Neural cell (in vitro differentiated cells): Measurements from ENCODE around the gene AGO4. TPM values are rescaled to one million over a fixed set of nuclear protein-coding genes. Genes with fewer than 3 reads are reported as not detected.

Source experiments
- H2AFZ ChIP-seq: fragments of 200-600, 300-800 bp; sonication (generic), shearing (Covaris generic); 2 replicates; pipeline ENCODE4 v1.6.0; 2014; ENCODE audit warnings: low read depth, mild to moderate bottlenecking, antibody characterized with exemption, low read length, moderate library complexity
- H3F3A ChIP-seq: fragments of 200-600 bp; shearing (Covaris generic); 2 replicates; pipeline ENCODE4 v1.6.1; 2016; ENCODE audit warnings: mild to moderate bottlenecking, moderate library complexity, mixed read lengths, antibody characterized with exemption, low read length; ENCODE audit not compliant: insufficient read depth, poor library complexity, severe bottlenecking
- H3K27ac ChIP-seq: fragments of 200-600, 300-800 bp; sonication (generic), shearing (Covaris generic); 2 replicates; pipeline ENCODE4 v1.5.1; 2014; ENCODE audit warnings: mild to moderate bottlenecking, low read length, moderate library complexity
- H3K27me3 ChIP-seq: fragments of 300-800, 200-600 bp; sonication (generic), shearing (Covaris generic); 2 replicates; pipeline ENCODE4 v1.6.0; 2014; ENCODE audit warnings: mild to moderate bottlenecking, low read depth, low read length, moderate library complexity; ENCODE audit not compliant: insufficient read depth
- H3K36me3 ChIP-seq: fragments of 300-800, 200-600 bp; sonication (generic), shearing (Covaris generic); 2 replicates; pipeline ENCODE4 v1.5.1; 2014; ENCODE audit warnings: mild to moderate bottlenecking, antibody characterized with exemption, low read length, moderate library complexity; ENCODE audit not compliant: insufficient read depth
- H3K4me2 ChIP-seq: fragments of 300-800, 200-600 bp; sonication (generic), shearing (Covaris generic); 2 replicates; pipeline ENCODE4 v1.6.0; 2014; ENCODE audit warnings: mild to moderate bottlenecking, low read length
- H3K4me3 ChIP-seq: fragments of 300-800, 200-600 bp; sonication (generic), shearing (Covaris generic); 2 replicates; pipeline ENCODE4 v1.5.1; 2014; ENCODE audit warnings: mild to moderate bottlenecking, low read length, moderate library complexity
- H3K79me2 ChIP-seq: fragments of 200-600 bp; shearing (Covaris generic); replicated peaks from 2 replicates; pipeline ENCODE4 v1.6.0; 2014; ENCODE audit warnings: mild to moderate bottlenecking, low read length, moderate library complexity; ENCODE audit not compliant: insufficient read depth
- H3K9ac ChIP-seq: fragments of 300-800, 200-600 bp; sonication (generic), shearing (Covaris generic); 2 replicates; pipeline ENCODE4 v1.6.1; 2016; ENCODE audit warnings: mild to moderate bottlenecking, low read length, mixed read lengths
- H3K9me2 ChIP-seq: fragments of 200-600 bp; shearing (Covaris generic); 2 replicates; pipeline ENCODE4 v1.6.1; 2016; ENCODE audit warnings: mild to moderate bottlenecking, low read length, mixed read lengths; ENCODE audit not compliant: insufficient read depth
- H3K9me3 ChIP-seq: fragments of 200-600, 300-800 bp; sonication (generic), shearing (Covaris generic); 2 replicates; pipeline ENCODE4 v1.6.1; 2016; ENCODE audit warnings: mild to moderate bottlenecking, mixed run types, low read length, moderate library complexity, mixed read lengths
- H4K20me1 ChIP-seq: fragments of 200-600 bp; shearing (Covaris generic); 2 replicates; pipeline ENCODE4 v1.6.1; 2016; ENCODE audit warnings: mild to moderate bottlenecking, mixed run types; ENCODE audit not compliant: insufficient read depth
- CTCF ChIP-seq: fragments of 450-650 bp; IDR thresholded peaks from 2 replicates; pipeline ENCODE4 v1.5.1; 2014; ENCODE audit warnings: antibody characterized with exemption, mild to moderate bottlenecking, moderate library complexity; ENCODE audit not compliant: poor library complexity, severe bottlenecking
- EP300 ChIP-seq: fragments of 450-650 bp; conservative IDR thresholded peaks from 2 replicates; pipeline ENCODE4 v1.6.1; 2014; ENCODE audit warnings: antibody characterized with exemption, mild to moderate bottlenecking, moderate library complexity; ENCODE audit not compliant: poor library complexity, severe bottlenecking
- EZH2 ChIP-seq: fragments of 200-600, 300-800 bp; shearing (Covaris generic), sonication (generic); IDR thresholded peaks from 2 replicates; pipeline ENCODE4 v1.6.1; 2014; ENCODE audit warnings: antibody characterized with exemption, low read length, borderline replicate concordance, mild to moderate bottlenecking; ENCODE audit not compliant: insufficient read depth, poor library complexity, severe bottlenecking
- MXI1 ChIP-seq: fragments of 450-650 bp; conservative IDR thresholded peaks from 2 replicates; pipeline ENCODE4 v1.6.1; 2014; ENCODE audit warnings: antibody characterized with exemption, mild to moderate bottlenecking; ENCODE audit not compliant: poor library complexity, severe bottlenecking
- POLR2AphosphoS5 ChIP-seq: IDR thresholded peaks from 2 replicates; pipeline ENCODE4 v1.6.1; 2012
- RAD21 ChIP-seq: fragments of 450-650 bp; conservative IDR thresholded peaks from 2 replicates; pipeline ENCODE4 v1.6.1; 2014; ENCODE audit warnings: antibody characterized with exemption, mild to moderate bottlenecking, moderate library complexity
- SMC3 ChIP-seq: fragments of 450-650 bp; conservative IDR thresholded peaks from 2 replicates; pipeline ENCODE4 v1.6.1; 2014; ENCODE audit warnings: antibody characterized with exemption, mild to moderate bottlenecking, moderate library complexity; ENCODE audit not compliant: poor library complexity
- TAF1 ChIP-seq: IDR thresholded peaks from 2 replicates; pipeline ENCODE4 v1.6.1; 2012; ENCODE audit warnings: low read depth
- polyA plus RNA-seq: library from polyadenylated mRNA; depleted of rRNA; stranded (reverse); fragments of >200 nt; gene quantifications from 2 replicates; pipeline ENCODE4 v1.2.3, GENCODE V29; 2014
- TF ChIP-seq, protein P1 (sequence below): IDR thresholded peaks from 2 replicates; pipeline ENCODE4 v1.6.1; 2012; ENCODE audit warnings: borderline replicate concordance

Gene AGO4
- polyA plus RNA-seq, 1 donor from 2014 or later, result 51.9 TPM

- Histone ChIP-seq H3K9me2 (no peaks in the 10 kb centered on the region), H3K4me3 (no peak overlapping the region), H3K36me3 (peaks cover 7% of the 10 kb centered on the region), H3K9ac (no peak overlapping the region), H3K27me3 (no peaks in the 10 kb centered on the region), H3K4me2 (no peak overlapping the region), H3F3A (no peaks in the 10 kb centered on the region), H2AFZ (no peak overlapping the region), H3K9me3 (no peaks in the 10 kb centered on the region), H3K79me2 (no peaks in the 10 kb centered on the region), H3K27ac (no peak overlapping the region), H4K20me1 (no peaks in the 10 kb centered on the region)
- TF ChIP-seq EZH2, result no peak
- no peak for TF ChIP-seq EP300
- TF ChIP-seq POLR2AphosphoS5, result no peak
- no peak for TF ChIP-seq CTCF
- no peak for TF ChIP-seq TAF1
- no peak for TF ChIP-seq SMC3
- TF ChIP-seq, protein P1, sequence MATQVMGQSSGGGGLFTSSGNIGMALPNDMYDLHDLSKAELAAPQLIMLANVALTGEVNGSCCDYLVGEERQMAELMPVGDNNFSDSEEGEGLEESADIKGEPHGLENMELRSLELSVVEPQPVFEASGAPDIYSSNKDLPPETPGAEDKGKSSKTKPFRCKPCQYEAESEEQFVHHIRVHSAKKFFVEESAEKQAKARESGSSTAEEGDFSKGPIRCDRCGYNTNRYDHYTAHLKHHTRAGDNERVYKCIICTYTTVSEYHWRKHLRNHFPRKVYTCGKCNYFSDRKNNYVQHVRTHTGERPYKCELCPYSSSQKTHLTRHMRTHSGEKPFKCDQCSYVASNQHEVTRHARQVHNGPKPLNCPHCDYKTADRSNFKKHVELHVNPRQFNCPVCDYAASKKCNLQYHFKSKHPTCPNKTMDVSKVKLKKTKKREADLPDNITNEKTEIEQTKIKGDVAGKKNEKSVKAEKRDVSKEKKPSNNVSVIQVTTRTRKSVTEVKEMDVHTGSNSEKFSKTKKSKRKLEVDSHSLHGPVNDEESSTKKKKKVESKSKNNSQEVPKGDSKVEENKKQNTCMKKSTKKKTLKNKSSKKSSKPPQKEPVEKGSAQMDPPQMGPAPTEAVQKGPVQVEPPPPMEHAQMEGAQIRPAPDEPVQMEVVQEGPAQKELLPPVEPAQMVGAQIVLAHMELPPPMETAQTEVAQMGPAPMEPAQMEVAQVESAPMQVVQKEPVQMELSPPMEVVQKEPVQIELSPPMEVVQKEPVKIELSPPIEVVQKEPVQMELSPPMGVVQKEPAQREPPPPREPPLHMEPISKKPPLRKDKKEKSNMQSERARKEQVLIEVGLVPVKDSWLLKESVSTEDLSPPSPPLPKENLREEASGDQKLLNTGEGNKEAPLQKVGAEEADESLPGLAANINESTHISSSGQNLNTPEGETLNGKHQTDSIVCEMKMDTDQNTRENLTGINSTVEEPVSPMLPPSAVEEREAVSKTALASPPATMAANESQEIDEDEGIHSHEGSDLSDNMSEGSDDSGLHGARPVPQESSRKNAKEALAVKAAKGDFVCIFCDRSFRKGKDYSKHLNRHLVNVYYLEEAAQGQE, result no peak
- TF ChIP-seq RAD21, result no peak
These were observed 43.5 kb downstream of the AGO4 start for GRCh38 chr1:35851132-35851869.

DNA sequence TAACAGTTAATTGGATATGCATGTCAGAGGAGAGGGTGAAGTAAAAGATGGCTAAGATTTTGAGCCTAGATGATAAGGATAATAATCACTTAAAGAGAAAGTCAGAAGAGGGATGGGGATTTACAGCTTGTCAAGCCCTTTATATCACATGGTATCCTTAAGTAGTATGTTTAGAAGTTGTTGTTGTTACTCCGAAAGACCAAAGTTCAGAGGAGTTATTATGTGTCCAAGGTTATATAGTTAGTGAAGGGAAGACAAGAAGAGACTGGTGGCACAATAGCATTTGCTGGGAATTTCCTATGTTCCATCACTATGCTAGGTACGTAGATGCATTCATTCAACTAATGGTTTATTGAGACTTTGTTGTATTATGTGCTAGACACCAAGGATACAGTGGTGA lies 44.4 kb downstream of the AGO4 start:
- Histone ChIP-seq H2AFZ (no peak overlapping the region), H4K20me1 (no peaks in the 10 kb centered on the region), H3K9me2 (no peaks in the 10 kb centered on the region), H3K79me2 (no peaks in the 10 kb centered on the region), H3K4me2 (no peak overlapping the region), H3K27me3 (no peaks in the 10 kb centered on the region), H3K4me3 (no peak overlapping the region), H3F3A (no peaks in the 10 kb centered on the region), H3K36me3 (peaks cover 7% of the 10 kb centered on the region), H3K9ac (no peak overlapping the region), H3K9me3 (no peaks in the 10 kb centered on the region), H3K27ac (no peak overlapping the region)
- TF ChIP-seq EP300, result no peak
- no peak for TF ChIP-seq POLR2AphosphoS5
- no peak for TF ChIP-seq MXI1
- no peak for TF ChIP-seq SMC3
- TF ChIP-seq, protein P1, result no peak
- TF ChIP-seq CTCF, result no peak
- no peak for TF ChIP-seq EZH2
- no peak for TF ChIP-seq RAD21
- TF ChIP-seq TAF1, result no peak
